Type B pancreatic cell (in vitro differentiated cells): ENCODE data around the gene NAV2. TPM values are rescaled to one million over a fixed set of nuclear protein-coding genes. Genes with fewer than 3 reads are reported as not detected.

ENCODE experiments used
- DNase-seq: peaks from one replicate; pipeline ENCODE4 v3.0.0; 2021; ENCODE audit warnings: mixed read lengths; ENCODE audit not compliant: unreplicated experiment; ENCODE audit errors: extremely low spot score
- H3K27ac Mint-ChIP-seq: 2 replicates; pipeline ENCODE4 v1.8.0; 2021; ENCODE audit warnings: mild to moderate bottlenecking, mixed read lengths
- H3K27me3 Mint-ChIP-seq: 2 replicates; pipeline ENCODE4 v1.8.0; 2021; ENCODE audit warnings: mixed read lengths
- H3K36me3 Mint-ChIP-seq: 2 replicates; pipeline ENCODE4 v1.8.0; 2021; ENCODE audit warnings: mixed read lengths
- H3K4me1 Mint-ChIP-seq: one replicate; pipeline ENCODE4 v1.8.0; 2021; ENCODE audit warnings: mixed read lengths; ENCODE audit not compliant: unreplicated experiment
- H3K4me3 Mint-ChIP-seq: 2 replicates; pipeline ENCODE4 v1.8.0; 2021; ENCODE audit warnings: mild to moderate bottlenecking, mixed read lengths
- H3K9me3 Mint-ChIP-seq: 2 replicates; pipeline ENCODE4 v1.8.0; 2021; ENCODE audit warnings: mixed read lengths
- CTCF ChIP-seq: fragments of 200-600 bp; sonication (generic); conservative IDR thresholded peaks from 2 replicates; pipeline ENCODE4 v1.5.0; 2021; ENCODE audit warnings: antibody characterized with exemption, mild to moderate bottlenecking
- total RNA-seq: library from RNA; stranded (reverse); gene quantifications from 2 replicates; pipeline ENCODE4 v1.2.1, GENCODE V29; 2021; ENCODE audit warnings: low replicate concordance

The NAV2 gene
- total RNA-seq, 1 donor from 2014 or later = 54.2 TPM

GRCh38 chr11:19829109-19829837 lies 116.6 kb downstream of the NAV2 start:
- H3K9me3 Mint-ChIP-seq = no peaks in the 10 kb centered on the region
- H3K27me3 Mint-ChIP-seq = peaks cover 3% of the 10 kb centered on the region
- peak overlapping the region; percentile 27 for H3K27ac Mint-ChIP-seq
- DNase-seq = no peak
- TF ChIP-seq CTCF = no peak
- peaks cover 55% of the 10 kb centered on the region for H3K4me1 Mint-ChIP-seq
- H3K36me3 Mint-ChIP-seq = peaks cover 20% of the 10 kb centered on the region
- peak overlapping the region; percentile 26 for H3K4me3 Mint-ChIP-seq

GRCh38 chr11:19832086-19832750 lies 119.6 kb downstream of the NAV2 start:
- Mint-ChIP-seq H3K4me1 (peaks cover 37% of the 10 kb centered on the region), H3K27ac (no peak overlapping the region), H3K36me3 (peaks cover 29% of the 10 kb centered on the region), H3K4me3 (no peak overlapping the region), H3K9me3 (no peaks in the 10 kb centered on the region), H3K27me3 (no peaks in the 10 kb centered on the region)
- TF ChIP-seq CTCF = no peak
- no peak for DNase-seq

- no peak for DNase-seq
- peaks cover 29% of the 10 kb centered on the region for H3K36me3 Mint-ChIP-seq
- H3K27me3 Mint-ChIP-seq = no peaks in the 10 kb centered on the region
- TF ChIP-seq CTCF = no peak
- peaks cover 35% of the 10 kb centered on the region for H3K4me1 Mint-ChIP-seq
- H3K9me3 Mint-ChIP-seq = no peaks in the 10 kb centered on the region
- no peak overlapping the region for H3K4me3 Mint-ChIP-seq
- no peak overlapping the region for H3K27ac Mint-ChIP-seq
Observed at GRCh38 chr11:19832901-19833300, 120.3 kb downstream of the NAV2 start.

- H3K36me3 Mint-ChIP-seq = peaks cover 29% of the 10 kb centered on the region
- no peaks in the 10 kb centered on the region for H3K27me3 Mint-ChIP-seq
- DNase-seq = no peak
- no peak overlapping the region for H3K4me3 Mint-ChIP-seq
- H3K4me1 Mint-ChIP-seq = peaks cover 24% of the 10 kb centered on the region
- H3K9me3 Mint-ChIP-seq = no peaks in the 10 kb centered on the region
- H3K27ac Mint-ChIP-seq = no peak overlapping the region
- no peak for TF ChIP-seq CTCF
Observed at GRCh38 chr11:19834771-19835170, 122.1 kb downstream of the NAV2 start.

GRCh38 chr11:19836666-19837065 lies 124.0 kb downstream of the NAV2 start:
- no peaks in the 10 kb centered on the region for H3K9me3 Mint-ChIP-seq
- no peak for DNase-seq
- no peak overlapping the region for H3K4me3 Mint-ChIP-seq
- no peaks in the 10 kb centered on the region for H3K27me3 Mint-ChIP-seq
- peaks cover 29% of the 10 kb centered on the region for H3K36me3 Mint-ChIP-seq
- no peak for TF ChIP-seq CTCF
- H3K4me1 Mint-ChIP-seq = peaks cover 24% of the 10 kb centered on the region
- H3K27ac Mint-ChIP-seq = no peak overlapping the region
